ENCODE data around the gene GLUD1. TPM values are rescaled to one million over a fixed set of nuclear protein-coding genes. Genes with fewer than 3 reads are reported as not detected.
"Not testable (repeated sequence)": the region's sequence is repeated elsewhere in the genome, so short reads cannot be mapped to it uniquely, and the experiment has no call there.

The GLUD1 gene
- total and polyA plus RNA-seq, 2 donors (not counting 1 experiment from before 2014, with no cell fraction given): 130 to 327 TPM

GRCh38 chr10:87085537-87085936 lies 9.1 kb downstream of the GLUD1 start:
- Histone ChIP-seq H3K79me2 (ENCODE audit: control insufficient read depth, insufficient read depth, low read length) (peaks cover 59% of the 10 kb centered on the region), H2AFZ (ENCODE audit: low read length) (no peak overlapping the region), H3K36me3 (ENCODE audit: control insufficient read depth, insufficient read depth, low read length) (no peaks in the 10 kb centered on the region), H3K9me3 (ENCODE audit: control insufficient read depth, insufficient read depth, low read depth, low read length) (no peaks in the 10 kb centered on the region), H3K27me3 (ENCODE audit: control insufficient read depth, insufficient read depth, low read length) (no peaks in the 10 kb centered on the region), H3K4me1 (ENCODE audit: control insufficient read depth, extremely low read depth, insufficient read depth, low read length) (peaks cover 18% of the 10 kb centered on the region), H3K9ac (ENCODE audit: insufficient read depth, low read length) (no peak overlapping the region), H4K20me1 (ENCODE audit: control insufficient read depth, extremely low read depth, insufficient read depth, low read length) (no peaks in the 10 kb centered on the region), H3K4me3 (replicated peaks in 1 of 4; ENCODE audit: control extremely low read depth in 1 of 4, insufficient read depth in 1 of 4, low read depth in 3 of 4, low read length in 4 of 4) (no peak overlapping the region), H3K4me2 (ENCODE audit: extremely low read depth, insufficient read depth, low read length) (no peak overlapping the region), H3K27ac (ENCODE audit: insufficient read depth, low read length) (peak overlapping the region; percentile 12)
- DNase-seq (ENCODE audit: low read depth in 2 of 2): no peak
- TF ChIP-seq EZH2 (IDR thresholded peaks at IDR 0.05; ENCODE audit: low read length, missing control alignments) (no peak), CTCF (conservative IDR thresholded peaks at IDR 0.05 in 1 of 2, IDR thresholded peaks at IDR 0.05 in 1 of 2; ENCODE audit: low read depth in 1 of 2, low read length in 2 of 2) (no peak)

DNA sequence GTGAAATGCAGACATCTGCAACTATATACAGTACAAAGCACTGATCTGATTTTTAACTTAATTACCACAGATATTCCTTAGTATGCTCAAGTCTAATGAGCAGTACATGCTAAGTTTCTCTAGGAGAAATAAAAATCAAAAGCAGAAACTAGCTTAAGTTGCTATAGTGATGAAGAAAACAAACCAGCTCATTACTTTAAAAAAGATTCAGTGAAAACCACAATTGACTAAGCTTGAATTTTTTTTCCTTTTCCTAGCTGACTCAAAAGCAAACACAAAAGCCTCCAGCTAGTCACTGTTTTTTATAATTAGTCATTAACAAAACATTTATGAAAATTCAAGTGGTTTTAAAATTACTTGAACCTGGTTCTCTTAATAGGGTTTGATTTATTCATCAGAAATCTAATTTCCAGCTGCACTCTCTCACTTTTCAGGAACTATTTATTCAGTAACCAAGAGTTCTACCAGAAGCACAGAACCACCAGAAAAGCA lies 10.3 kb downstream of the GLUD1 start:
- H2AFZ ChIP-seq (ENCODE audit: low read length); H3K27me3 ChIP-seq (ENCODE audit: control insufficient read depth, insufficient read depth, low read length); H3K9me3 ChIP-seq (ENCODE audit: control insufficient read depth, insufficient read depth, low read depth, low read length); H3K36me3 ChIP-seq (ENCODE audit: control insufficient read depth, insufficient read depth, low read length); H4K20me1 ChIP-seq (ENCODE audit: control insufficient read depth, extremely low read depth, insufficient read depth, low read length): not testable (repeated sequence)
- peak overlapping the region; percentile 91 for H3K27ac ChIP-seq (ENCODE audit: insufficient read depth, low read length)
- H3K4me2 ChIP-seq (ENCODE audit: extremely low read depth, insufficient read depth, low read length): peak overlapping the region; percentile 64
- peaks cover 50% of the 10 kb centered on the region for H3K79me2 ChIP-seq (ENCODE audit: control insufficient read depth, insufficient read depth, low read length)
- peak overlapping the region in 1 of 4 experiments; percentile 23 for H3K4me3 ChIP-seq (replicated peaks in 1 of 4; ENCODE audit: control extremely low read depth in 1 of 4, insufficient read depth in 1 of 4, low read depth in 3 of 4, low read length in 4 of 4)
- peaks cover 18% of the 10 kb centered on the region for H3K4me1 ChIP-seq (ENCODE audit: control insufficient read depth, extremely low read depth, insufficient read depth, low read length)
- peak; percentile 82 to 88 for DNase-seq (ENCODE audit: low read depth in 2 of 2)
- peak overlapping the region; percentile 52 for H3K9ac ChIP-seq (ENCODE audit: insufficient read depth, low read length)

- peak overlapping the region; percentile 91 for H3K27ac ChIP-seq (ENCODE audit: insufficient read depth, low read length)
- H3K27me3 ChIP-seq (ENCODE audit: control insufficient read depth, insufficient read depth, low read length); H2AFZ ChIP-seq (ENCODE audit: low read length); H4K20me1 ChIP-seq (ENCODE audit: control insufficient read depth, extremely low read depth, insufficient read depth, low read length); H3K36me3 ChIP-seq (ENCODE audit: control insufficient read depth, insufficient read depth, low read length); H3K9me3 ChIP-seq (ENCODE audit: control insufficient read depth, insufficient read depth, low read depth, low read length): not testable (repeated sequence)
- peaks cover 18% of the 10 kb centered on the region for H3K4me1 ChIP-seq (ENCODE audit: control insufficient read depth, extremely low read depth, insufficient read depth, low read length)
- DNase-seq (ENCODE audit: low read depth in 2 of 2): peak; percentile 80 to 90
- H3K9ac ChIP-seq (ENCODE audit: insufficient read depth, low read length): peak overlapping the region; percentile 52
- H3K4me2 ChIP-seq (ENCODE audit: extremely low read depth, insufficient read depth, low read length): peak overlapping the region; percentile 17
- peak overlapping the region in 1 of 4 experiments; percentile 5 for H3K4me3 ChIP-seq (replicated peaks in 1 of 4; ENCODE audit: control extremely low read depth in 1 of 4, insufficient read depth in 1 of 4, low read depth in 3 of 4, low read length in 4 of 4)
- peaks cover 46% of the 10 kb centered on the region for H3K79me2 ChIP-seq (ENCODE audit: control insufficient read depth, insufficient read depth, low read length)
Observed at GRCh38 chr10:87083576-87084290, 10.9 kb downstream of the GLUD1 start.

DNA sequence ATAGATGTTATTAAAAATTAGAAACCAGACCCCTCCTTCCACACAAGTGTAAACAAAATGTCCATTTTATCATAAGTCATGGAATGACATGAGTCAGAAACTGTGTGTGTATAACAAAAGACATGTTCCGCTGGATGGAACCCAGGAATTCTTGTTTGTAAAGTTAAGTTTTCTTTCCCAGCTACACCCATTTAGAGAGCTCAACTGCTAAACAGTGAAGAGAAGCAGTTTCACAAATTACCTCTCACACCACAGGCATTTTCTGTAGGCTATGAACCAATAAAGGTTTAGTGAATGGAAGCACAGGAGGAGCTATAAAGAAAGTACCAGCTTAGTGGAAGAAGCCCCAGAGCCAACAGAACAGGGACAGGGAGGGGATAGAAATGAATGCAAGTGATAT lies 12.4 kb downstream of the GLUD1 start:
- not testable (repeated sequence) for H4K20me1 ChIP-seq (ENCODE audit: control insufficient read depth, extremely low read depth, insufficient read depth, low read length); H3K4me3 ChIP-seq (replicated peaks in 1 of 4; ENCODE audit: control extremely low read depth in 1 of 4, insufficient read depth in 1 of 4, low read depth in 3 of 4, low read length in 4 of 4); H2AFZ ChIP-seq (ENCODE audit: low read length); H3K9me3 ChIP-seq (ENCODE audit: control insufficient read depth, insufficient read depth, low read depth, low read length); H3K27me3 ChIP-seq (ENCODE audit: control insufficient read depth, insufficient read depth, low read length); H3K9ac ChIP-seq (ENCODE audit: insufficient read depth, low read length); H3K36me3 ChIP-seq (ENCODE audit: control insufficient read depth, insufficient read depth, low read length)
- H3K27ac ChIP-seq (ENCODE audit: insufficient read depth, low read length): peak overlapping the region; percentile 91
- peaks cover 44% of the 10 kb centered on the region for H3K79me2 ChIP-seq (ENCODE audit: control insufficient read depth, insufficient read depth, low read length)
- peaks cover 18% of the 10 kb centered on the region for H3K4me1 ChIP-seq (ENCODE audit: control insufficient read depth, extremely low read depth, insufficient read depth, low read length)
- H3K4me2 ChIP-seq (ENCODE audit: extremely low read depth, insufficient read depth, low read length): peak overlapping the region; percentile 37
- peak; percentile 80 to 83 for DNase-seq (ENCODE audit: low read depth in 2 of 2)

DNA sequence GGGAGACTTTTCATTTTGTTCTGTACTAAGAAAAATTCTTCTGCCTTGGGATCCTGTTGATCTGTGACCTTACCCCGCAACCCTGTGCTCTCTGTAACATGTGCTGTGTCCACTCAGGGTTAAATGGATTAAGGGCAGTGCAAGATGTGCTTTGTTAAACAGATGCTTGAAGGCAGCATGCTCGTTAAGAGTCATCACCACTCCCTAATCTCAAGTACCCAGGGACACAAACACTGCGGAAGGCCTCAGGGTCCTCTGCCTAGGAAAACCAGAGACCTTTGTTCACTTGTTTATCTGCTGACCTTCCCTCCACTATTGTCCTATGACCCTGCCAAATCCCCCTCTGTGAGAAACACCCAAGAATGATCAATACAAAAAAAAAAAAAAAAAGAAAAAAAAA lies 13.1 kb downstream of the GLUD1 start:
- peaks cover 38% of the 10 kb centered on the region for H3K79me2 ChIP-seq (ENCODE audit: control insufficient read depth, insufficient read depth, low read length)
- H3K9ac ChIP-seq (ENCODE audit: insufficient read depth, low read length); H3K27me3 ChIP-seq (ENCODE audit: control insufficient read depth, insufficient read depth, low read length); DNase-seq (ENCODE audit: low read depth in 2 of 2); H4K20me1 ChIP-seq (ENCODE audit: control insufficient read depth, extremely low read depth, insufficient read depth, low read length); H3K36me3 ChIP-seq (ENCODE audit: control insufficient read depth, insufficient read depth, low read length); H2AFZ ChIP-seq (ENCODE audit: low read length); H3K9me3 ChIP-seq (ENCODE audit: control insufficient read depth, insufficient read depth, low read depth, low read length); H3K4me3 ChIP-seq (replicated peaks in 1 of 4; ENCODE audit: control extremely low read depth in 1 of 4, insufficient read depth in 1 of 4, low read depth in 3 of 4, low read length in 4 of 4): not testable (repeated sequence)
- H3K27ac ChIP-seq (ENCODE audit: insufficient read depth, low read length): peak overlapping the region; percentile 91
- H3K4me1 ChIP-seq (ENCODE audit: control insufficient read depth, extremely low read depth, insufficient read depth, low read length): peaks cover 18% of the 10 kb centered on the region
- peak overlapping the region; percentile 23 for H3K4me2 ChIP-seq (ENCODE audit: extremely low read depth, insufficient read depth, low read length)

GRCh38 chr10:87080621-87081020 lies 14.0 kb downstream of the GLUD1 start:
- peaks cover 18% of the 10 kb centered on the region for H3K4me1 ChIP-seq (ENCODE audit: control insufficient read depth, extremely low read depth, insufficient read depth, low read length)
- not testable (repeated sequence) for DNase-seq (ENCODE audit: low read depth in 2 of 2); H3K4me2 ChIP-seq (ENCODE audit: extremely low read depth, insufficient read depth, low read length); H3K27ac ChIP-seq (ENCODE audit: insufficient read depth, low read length); H3K36me3 ChIP-seq (ENCODE audit: control insufficient read depth, insufficient read depth, low read length); H4K20me1 ChIP-seq (ENCODE audit: control insufficient read depth, extremely low read depth, insufficient read depth, low read length); H3K27me3 ChIP-seq (ENCODE audit: control insufficient read depth, insufficient read depth, low read length); H3K9ac ChIP-seq (ENCODE audit: insufficient read depth, low read length); H3K4me3 ChIP-seq (replicated peaks in 1 of 4; ENCODE audit: control extremely low read depth in 1 of 4, insufficient read depth in 1 of 4, low read depth in 3 of 4, low read length in 4 of 4); H2AFZ ChIP-seq (ENCODE audit: low read length); H3K9me3 ChIP-seq (ENCODE audit: control insufficient read depth, insufficient read depth, low read depth, low read length)
- peaks cover 33% of the 10 kb centered on the region for H3K79me2 ChIP-seq (ENCODE audit: control insufficient read depth, insufficient read depth, low read length)

All from fibroblast of lung (primary cell).